IPS-18c (cell line): ENCODE data around the gene ASIC2.

Source experiments
- H3K4me3 ChIP-seq: 2 replicates; pipeline ENCODE4 v1.7.0; 2013; ENCODE audit warnings: low read depth, mild to moderate bottlenecking, low read length, moderate library complexity; ENCODE audit not compliant: insufficient read depth
- H3K9me3 ChIP-seq: one replicate; pipeline ENCODE4 v1.6.1; 2013; ENCODE audit warnings: mild to moderate bottlenecking, low read length, moderate library complexity; ENCODE audit not compliant: control insufficient read depth, insufficient read depth

The ASIC2 gene

GRCh38 chr17:33228548-33228947 lies 64.5 kb downstream of the ASIC2 start:
- no peak overlapping the region for H3K4me3 ChIP-seq
- H3K9me3 ChIP-seq = no peaks in the 10 kb centered on the region

- Histone ChIP-seq H3K9me3 (no peaks in the 10 kb centered on the region), H3K4me3 (no peak overlapping the region)
Observed at GRCh38 chr17:33227911-33228310, 65.2 kb downstream of the ASIC2 start.

GRCh38 chr17:33225994-33226393 lies 67.1 kb downstream of the ASIC2 start:
- no peaks in the 10 kb centered on the region for H3K9me3 ChIP-seq
- no peak overlapping the region for H3K4me3 ChIP-seq

- no peaks in the 10 kb centered on the region for H3K9me3 ChIP-seq
- H3K4me3 ChIP-seq = no peak overlapping the region
Observed at GRCh38 chr17:33225509-33225908, 67.6 kb downstream of the ASIC2 start.

- Histone ChIP-seq H3K9me3 (no peaks in the 10 kb centered on the region), H3K4me3 (no peak overlapping the region)
Observed at GRCh38 chr17:33220036-33220435, 73.1 kb downstream of the ASIC2 start.

- Histone ChIP-seq H3K9me3 (no peaks in the 10 kb centered on the region), H3K4me3 (no peak overlapping the region)
Observed at GRCh38 chr17:33218698-33219601, 74.1 kb downstream of the ASIC2 start.

GRCh38 chr17:33217891-33218290 lies 75.2 kb downstream of the ASIC2 start:
- no peak overlapping the region for H3K4me3 ChIP-seq
- no peaks in the 10 kb centered on the region for H3K9me3 ChIP-seq

GRCh38 chr17:33214996-33215395 lies 78.1 kb downstream of the ASIC2 start:
- no peak overlapping the region for H3K4me3 ChIP-seq
- H3K9me3 ChIP-seq = no peaks in the 10 kb centered on the region

GRCh38 chr17:33210285-33210684 lies 82.8 kb downstream of the ASIC2 start:
- Histone ChIP-seq H3K4me3 (no peak overlapping the region), H3K9me3 (no peaks in the 10 kb centered on the region)

- H3K4me3 ChIP-seq = no peak overlapping the region
- no peaks in the 10 kb centered on the region for H3K9me3 ChIP-seq
Observed at GRCh38 chr17:33209671-33210070, 83.4 kb downstream of the ASIC2 start.

GRCh38 chr17:33207231-33207630 lies 85.9 kb downstream of the ASIC2 start:
- Histone ChIP-seq H3K4me3 (no peak overlapping the region), H3K9me3 (no peaks in the 10 kb centered on the region)

GRCh38 chr17:33205552-33205951 lies 87.5 kb downstream of the ASIC2 start:
- H3K9me3 ChIP-seq = no peaks in the 10 kb centered on the region
- H3K4me3 ChIP-seq = no peak overlapping the region

GRCh38 chr17:33204701-33205100 lies 88.4 kb downstream of the ASIC2 start:
- Histone ChIP-seq H3K9me3 (no peaks in the 10 kb centered on the region), H3K4me3 (no peak overlapping the region)

- H3K4me3 ChIP-seq = no peak overlapping the region
Observed at GRCh38 chr17:33204156-33204555, 88.9 kb downstream of the ASIC2 start.

GRCh38 chr17:33202796-33203495 lies 90.1 kb downstream of the ASIC2 start:
- Histone ChIP-seq H3K4me3 (no peak overlapping the region), H3K9me3 (no peaks in the 10 kb centered on the region)

More at GRCh38 chr17:33204156-33204555, 88.9 kb downstream of the ASIC2 start:
- no peaks in the 10 kb centered on the region for H3K9me3 ChIP-seq

GRCh38 chr17:33202021-33202420 lies 91.1 kb downstream of the ASIC2 start:
- no peak overlapping the region for H3K4me3 ChIP-seq
- no peaks in the 10 kb centered on the region for H3K9me3 ChIP-seq

- Histone ChIP-seq H3K4me3 (no peak overlapping the region), H3K9me3 (no peaks in the 10 kb centered on the region)
Observed at GRCh38 chr17:33201283-33201682, 91.8 kb downstream of the ASIC2 start.

GRCh38 chr17:33200587-33200986 lies 92.5 kb downstream of the ASIC2 start:
- H3K9me3 ChIP-seq = no peaks in the 10 kb centered on the region

More at GRCh38 chr17:33200587-33200986, 92.5 kb downstream of the ASIC2 start:
- H3K4me3 ChIP-seq = no peak overlapping the region
